ENCODE data around the gene TSPAN3. TPM values are rescaled to one million over a fixed set of nuclear protein-coding genes. Genes with fewer than 3 reads are reported as not detected.

TSPAN3 gene
- total and polyA plus RNA-seq, 2 donors (not counting 3 experiments of a cell fraction or from before 2014, with no cell fraction given): 215 to 606 TPM

GRCh38 chr15:77026501-77027110 is 44.3 kb downstream of the TSPAN3 start:
- H3K79me2 ChIP-seq (ENCODE audit: control insufficient read depth, insufficient read depth, low read length): no peaks in the 10 kb centered on the region
- no peaks in the 10 kb centered on the region for H3K9me1 ChIP-seq (replicated peaks; ENCODE audit: control insufficient read depth, extremely low read depth, insufficient read depth, low read length)
- no peak for TF ChIP-seq MYC (IDR thresholded peaks at IDR 0.05; ENCODE audit: low read depth, low read length)
- TF ChIP-seq EZH2 (IDR thresholded peaks at IDR 0.05; ENCODE audit: borderline replicate concordance, low read depth, low read length, severe bottlenecking): no peak
- TF ChIP-seq MAX (IDR thresholded peaks at IDR 0.05; ENCODE audit: insufficient read depth, insufficient read length): peak; percentile 41
- H3K4me3 ChIP-seq (replicated peaks in 1 of 3; ENCODE audit: insufficient read depth in 1 of 3, low read depth in 1 of 3, low read length in 3 of 3): no peak overlapping the region
- H4K20me1 ChIP-seq (replicated peaks; ENCODE audit: control insufficient read depth, extremely low read depth, insufficient read depth, low read length): no peaks in the 10 kb centered on the region
- FAIRE-seq: no peak
- dilution Hi-C loops (cut with MboI; ENCODE audit: extremely low pct_ligation_motif_present, low sequenced_read_pairs): no loop called here
- H3K4me1 ChIP-seq (ENCODE audit: control insufficient read depth, extremely low read depth, insufficient read depth, low read length): peaks cover 11% of the 10 kb centered on the region
- no peaks in the 10 kb centered on the region for H3K27me3 ChIP-seq (ENCODE audit: control insufficient read depth in 2 of 2, insufficient read depth in 2 of 2, low read length in 2 of 2)
- BruUV-seq (replicated peaks): no TSS peak
- H3K27ac ChIP-seq (ENCODE audit: insufficient read depth, low read depth, low read length): no peak overlapping the region
- H3K4me2 ChIP-seq (ENCODE audit: insufficient read depth, low read length): no peak overlapping the region
- H3K36me3 ChIP-seq (ENCODE audit: control insufficient read depth in 2 of 2, extremely low read depth in 1 of 2, insufficient read depth in 2 of 2, low read length in 2 of 2): no peaks in the 10 kb centered on the region
- DNase-seq (ENCODE audit: low read depth, low spot score): no peak
- H3K9ac ChIP-seq (replicated peaks; ENCODE audit: extremely low read depth, insufficient read depth, low read length): no peak overlapping the region
- H2AFZ ChIP-seq (ENCODE audit: low read depth, low read length): no peak overlapping the region
- intact Hi-C loops (cut with micrococcal nuclease): no loop called here
- POLR2A ChIA-PET: no interaction called here
- H3K9me3 ChIP-seq (replicated peaks; ENCODE audit: control insufficient read depth, insufficient read depth, low read length): no peaks in the 10 kb centered on the region
- CTCF ChIA-PET: interaction anchor here (0.8 to 2.1 kb wide), 10 partner anchors 9 to 517 kb away, joined by 3 to 16 read pairs (median 3); no protein-coding TSS in a partner anchor

GRCh38 chr15:77025941-77026411 is 44.9 kb downstream of the TSPAN3 start:
- Histone ChIP-seq H3K27ac (ENCODE audit: insufficient read depth, low read depth, low read length) (no peak overlapping the region), H3K9me3 (replicated peaks; ENCODE audit: control insufficient read depth, insufficient read depth, low read length) (no peaks in the 10 kb centered on the region), H3K27me3 (ENCODE audit: control insufficient read depth in 2 of 2, insufficient read depth in 2 of 2, low read length in 2 of 2) (no peaks in the 10 kb centered on the region), H3K4me2 (ENCODE audit: insufficient read depth, low read length) (no peak overlapping the region), H3K9ac (replicated peaks; ENCODE audit: extremely low read depth, insufficient read depth, low read length) (no peak overlapping the region), H3K4me3 (replicated peaks in 1 of 3; ENCODE audit: insufficient read depth in 1 of 3, low read depth in 1 of 3, low read length in 3 of 3) (no peak overlapping the region), H3K4me1 (ENCODE audit: control insufficient read depth, extremely low read depth, insufficient read depth, low read length) (peaks cover 11% of the 10 kb centered on the region), H4K20me1 (replicated peaks; ENCODE audit: control insufficient read depth, extremely low read depth, insufficient read depth, low read length) (no peaks in the 10 kb centered on the region), H3K9me1 (replicated peaks; ENCODE audit: control insufficient read depth, extremely low read depth, insufficient read depth, low read length) (no peaks in the 10 kb centered on the region), H3K79me2 (ENCODE audit: control insufficient read depth, insufficient read depth, low read length) (no peaks in the 10 kb centered on the region), H3K36me3 (ENCODE audit: control insufficient read depth in 2 of 2, extremely low read depth in 1 of 2, insufficient read depth in 2 of 2, low read length in 2 of 2) (no peaks in the 10 kb centered on the region), H2AFZ (ENCODE audit: low read depth, low read length) (no peak overlapping the region)
- FAIRE-seq: no peak
- no TSS peak for BruUV-seq (replicated peaks)
- intact Hi-C loops (cut with micrococcal nuclease): loop anchor here (2.0 kb wide), 1 partner anchor 81 kb away; no protein-coding TSS in a partner anchor
- ChIA-PET POLR2A (no interaction called here), CTCF (interaction anchor here (0.8 to 4.3 kb wide), 11 partner anchors 9 to 518 kb away, joined by 3 to 45 read pairs (median 3); no protein-coding TSS in a partner anchor)
- DNase-seq (ENCODE audit: low read depth, low spot score): no peak
- TF ChIP-seq FOS (IDR thresholded peaks at IDR 0.05; ENCODE audit: borderline replicate concordance, insufficient read depth, low read length) (no peak), CTCF (IDR thresholded peaks at IDR 0.05; ENCODE audit: extremely low read depth in 1 of 2, insufficient read depth in 1 of 2, low read depth in 1 of 2, low read length in 2 of 2) (no peak), POLR2A (IDR thresholded peaks at IDR 0.05; ENCODE audit: low read depth, low read length) (no peak), GATA2 (IDR thresholded peaks at IDR 0.05; ENCODE audit: insufficient read depth, insufficient read length, low read depth, low read length) (no peak), JUN (IDR thresholded peaks at IDR 0.05; ENCODE audit: borderline replicate concordance, insufficient read depth, insufficient read length, low read depth) (no peak), MAX (IDR thresholded peaks at IDR 0.05; ENCODE audit: insufficient read depth, insufficient read length) (no peak), POLR2AphosphoS5 (IDR thresholded peaks at IDR 0.05; ENCODE audit: insufficient read depth, low read depth, low read length) (no peak), EZH2 (IDR thresholded peaks at IDR 0.05; ENCODE audit: borderline replicate concordance, low read depth, low read length, severe bottlenecking) (no peak), MYC (IDR thresholded peaks at IDR 0.05; ENCODE audit: low read depth, low read length) (no peak)
- dilution Hi-C loops (cut with MboI; ENCODE audit: extremely low pct_ligation_motif_present, low sequenced_read_pairs): no loop called here

Data from endothelial cell of umbilical vein (primary cell).